HFFc6 (cell line): ENCODE data around the gene SUGP2. TPM values are rescaled to one million over a fixed set of nuclear protein-coding genes. Genes with fewer than 3 reads are reported as not detected.

Experiments
- DNase-seq: peaks from one replicate; pipeline ENCODE4 v3.0.0-alpha.2; 2018
- H3K27ac Mint-ChIP-seq: 2 replicates; pipeline ENCODE4 v1.8.0; 2020; ENCODE audit warnings: mild to moderate bottlenecking, mixed read lengths
- H3K27me3 Mint-ChIP-seq: 2 replicates; pipeline ENCODE4 v1.8.0; 2021; ENCODE audit warnings: mild to moderate bottlenecking, moderate library complexity, mixed read lengths; ENCODE audit not compliant: insufficient read depth
- H3K36me3 Mint-ChIP-seq: 2 replicates; pipeline ENCODE4 v1.8.0; 2021; ENCODE audit warnings: low read depth, mixed read lengths
- H3K4me1 Mint-ChIP-seq: 2 replicates; pipeline ENCODE4 v1.8.0; 2020; ENCODE audit warnings: low read depth, mixed read lengths
- H3K4me3 Mint-ChIP-seq: 2 replicates; pipeline ENCODE4 v1.8.0; 2020; ENCODE audit warnings: mild to moderate bottlenecking, moderate library complexity, mixed read lengths
- H3K9me3 Mint-ChIP-seq: 2 replicates; pipeline ENCODE4 v1.8.0; 2020; ENCODE audit warnings: mild to moderate bottlenecking, mixed read lengths
- total RNA-seq, 6 experiments: library from RNA; stranded (reverse); fragmentation: NEBNext Ultra II Directional; extraction: Animal tissue kit (Norgen Biotek cat#: 25700); gene quantifications; 2 replicates in 1 of 6; 3 replicates in 5 of 6; pipeline ENCODE4 v1.2.3, GENCODE V29; 2021
- TF ChIP-seq, protein P1 (sequence below): fragments of 200-600 bp; sonication (generic); IDR thresholded peaks from 2 replicates; pipeline ENCODE4 v1.5.0; 2021; ENCODE audit warnings: antibody characterized with exemption, mild to moderate bottlenecking

The SUGP2 gene
- total RNA-seq, 6 experiments from 2014 or later, result 57.6 to 71.5 (median 61.8) TPM

DNA sequence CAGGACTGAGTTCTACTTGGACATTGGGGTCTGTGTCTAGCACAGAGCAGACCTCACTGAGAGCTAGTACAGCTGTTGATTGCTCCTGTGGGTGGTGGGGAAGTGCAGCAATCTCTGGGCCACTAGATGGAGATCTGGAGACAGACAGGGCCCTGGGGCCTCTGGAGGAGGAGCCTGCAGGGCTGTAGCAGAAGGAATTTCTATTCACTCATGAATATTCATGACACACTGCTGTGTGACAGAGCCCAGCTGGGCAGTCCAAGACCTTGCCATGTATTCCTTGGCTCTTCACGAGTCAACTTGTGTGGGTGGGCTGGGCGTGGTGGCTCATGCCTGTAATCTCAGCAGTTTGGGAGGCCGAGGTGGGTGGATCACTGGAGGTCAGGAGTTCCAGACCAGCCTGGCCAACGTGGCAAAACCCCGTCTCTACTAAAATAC lies 37.5 kb downstream of the SUGP2 start:
- no peak overlapping the region for H3K4me3 Mint-ChIP-seq
- peak; percentile 88 for DNase-seq

DNA sequence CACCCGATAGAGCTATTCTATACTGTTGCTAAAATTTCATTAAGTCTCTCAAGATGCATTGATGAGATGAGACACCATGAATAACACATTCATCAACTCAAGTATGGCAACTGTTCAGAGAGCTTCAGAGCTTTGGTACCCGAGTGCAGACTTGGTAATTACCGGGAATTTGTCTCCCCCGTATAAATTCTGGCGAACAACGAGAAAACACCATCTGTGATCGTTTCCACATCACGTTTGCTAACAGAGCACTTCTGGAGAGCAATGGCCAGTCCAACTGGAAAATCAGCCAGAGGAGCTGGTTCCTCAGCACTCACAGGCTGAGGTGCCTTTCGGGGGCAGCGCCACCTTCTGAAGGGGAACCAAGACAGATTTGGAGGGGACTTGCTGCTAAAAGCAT lies 40.2 kb downstream of the SUGP2 start:
- Mint-ChIP-seq H3K4me3 (no peak overlapping the region), H3K27ac (no peak overlapping the region)

More for the DNA sequence above, 37.5 kb downstream of the SUGP2 start:
- peak overlapping the region; percentile 68 for H3K27ac Mint-ChIP-seq
- H3K27me3 Mint-ChIP-seq, result peaks cover 14% of the 10 kb centered on the region
- H3K4me1 Mint-ChIP-seq, result peaks cover 28% of the 10 kb centered on the region
- peaks cover 22% of the 10 kb centered on the region for H3K36me3 Mint-ChIP-seq
- TF ChIP-seq, protein P1, sequence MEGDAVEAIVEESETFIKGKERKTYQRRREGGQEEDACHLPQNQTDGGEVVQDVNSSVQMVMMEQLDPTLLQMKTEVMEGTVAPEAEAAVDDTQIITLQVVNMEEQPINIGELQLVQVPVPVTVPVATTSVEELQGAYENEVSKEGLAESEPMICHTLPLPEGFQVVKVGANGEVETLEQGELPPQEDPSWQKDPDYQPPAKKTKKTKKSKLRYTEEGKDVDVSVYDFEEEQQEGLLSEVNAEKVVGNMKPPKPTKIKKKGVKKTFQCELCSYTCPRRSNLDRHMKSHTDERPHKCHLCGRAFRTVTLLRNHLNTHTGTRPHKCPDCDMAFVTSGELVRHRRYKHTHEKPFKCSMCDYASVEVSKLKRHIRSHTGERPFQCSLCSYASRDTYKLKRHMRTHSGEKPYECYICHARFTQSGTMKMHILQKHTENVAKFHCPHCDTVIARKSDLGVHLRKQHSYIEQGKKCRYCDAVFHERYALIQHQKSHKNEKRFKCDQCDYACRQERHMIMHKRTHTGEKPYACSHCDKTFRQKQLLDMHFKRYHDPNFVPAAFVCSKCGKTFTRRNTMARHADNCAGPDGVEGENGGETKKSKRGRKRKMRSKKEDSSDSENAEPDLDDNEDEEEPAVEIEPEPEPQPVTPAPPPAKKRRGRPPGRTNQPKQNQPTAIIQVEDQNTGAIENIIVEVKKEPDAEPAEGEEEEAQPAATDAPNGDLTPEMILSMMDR, result peak; percentile 76
- no peaks in the 10 kb centered on the region for H3K9me3 Mint-ChIP-seq

DNA sequence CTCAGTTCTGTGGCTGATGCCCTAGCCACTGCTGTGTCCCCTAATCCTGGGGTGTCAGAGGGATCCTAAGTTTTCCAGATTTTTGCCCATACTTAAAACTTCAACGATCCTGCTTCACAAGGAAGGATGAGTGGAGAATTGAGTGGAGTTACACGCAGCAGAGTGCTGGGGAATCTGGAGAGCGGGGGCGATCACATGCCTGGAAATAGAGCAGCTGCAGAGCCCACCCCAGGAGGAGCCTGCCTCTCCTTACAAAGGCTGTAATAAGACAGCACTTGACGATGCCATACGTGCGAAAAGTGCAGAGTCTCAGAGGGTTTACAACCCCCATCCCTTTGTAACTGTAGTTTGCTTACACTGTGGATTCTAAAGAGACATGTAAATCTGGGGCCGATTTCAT lies 40.6 kb downstream of the SUGP2 start:
- Mint-ChIP-seq H3K9me3 (no peaks in the 10 kb centered on the region), H3K27ac (no peak overlapping the region), H3K4me3 (no peak overlapping the region), H3K36me3 (peaks cover 14% of the 10 kb centered on the region), H3K27me3 (peaks cover 7% of the 10 kb centered on the region), H3K4me1 (peaks cover 12% of the 10 kb centered on the region; the same call in 1 of the 2 replicates)
- DNase-seq, result no peak
- TF ChIP-seq, protein P1, result no peak

More for the DNA sequence above, 40.2 kb downstream of the SUGP2 start:
- Mint-ChIP-seq H3K27me3 (peaks cover 7% of the 10 kb centered on the region), H3K36me3 (peaks cover 14% of the 10 kb centered on the region), H3K9me3 (no peaks in the 10 kb centered on the region), H3K4me1 (peaks cover 12% of the 10 kb centered on the region; the same call in 1 of the 2 replicates)
- TF ChIP-seq, protein P1, result no peak
- DNase-seq, result no peak

DNA sequence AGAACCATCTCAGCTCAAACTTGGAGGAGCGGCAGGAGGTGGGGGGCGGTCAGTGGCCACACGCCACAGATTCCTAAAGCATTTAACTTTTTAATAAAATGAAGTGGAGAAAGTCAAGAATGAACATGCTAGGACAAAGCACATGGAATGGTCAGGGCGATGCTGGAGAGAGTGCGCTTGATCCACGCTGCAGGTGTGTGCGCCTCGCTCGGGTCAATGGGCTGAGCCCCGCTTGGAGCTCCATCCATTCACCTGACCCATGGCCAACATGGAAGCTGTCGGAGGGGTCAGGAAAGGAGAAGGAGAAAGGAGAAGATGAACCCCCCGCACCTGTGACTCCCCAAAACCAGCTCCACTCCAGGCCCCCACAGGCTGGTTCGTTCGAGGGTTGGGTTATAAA lies 41.8 kb downstream of the SUGP2 start:
- TF ChIP-seq, protein P1, result no peak
- no peak overlapping the region for H3K27ac Mint-ChIP-seq
- peaks cover 13% of the 10 kb centered on the region for H3K4me1 Mint-ChIP-seq
- H3K36me3 Mint-ChIP-seq, result peaks cover 14% of the 10 kb centered on the region
- H3K4me3 Mint-ChIP-seq, result no peak overlapping the region
- H3K27me3 Mint-ChIP-seq, result peaks cover 7% of the 10 kb centered on the region
- no peak for DNase-seq
- no peaks in the 10 kb centered on the region for H3K9me3 Mint-ChIP-seq

DNA sequence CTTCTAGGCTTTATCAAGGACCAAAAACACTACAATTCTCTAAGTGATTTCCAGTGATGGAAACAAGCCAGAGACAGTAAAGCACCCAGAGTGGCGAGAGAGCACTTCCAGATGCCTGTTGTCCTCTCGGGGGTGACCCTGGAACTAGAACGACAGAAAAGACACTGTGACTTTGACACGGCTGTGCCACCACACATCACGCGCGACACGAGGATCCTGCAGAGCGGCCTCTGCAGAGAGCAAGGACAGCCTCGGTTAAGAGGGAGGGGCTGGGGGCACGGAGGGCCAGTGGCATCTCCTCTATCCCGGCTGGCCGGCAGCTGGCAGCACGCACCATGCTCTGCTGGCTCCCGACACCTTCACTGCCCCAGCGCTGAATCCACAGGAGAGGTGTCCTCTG lies 42.3 kb downstream of the SUGP2 start:
- TF ChIP-seq, protein P1, result no peak
- Mint-ChIP-seq H3K4me1 (peaks cover 13% of the 10 kb centered on the region), H3K36me3 (peaks cover 14% of the 10 kb centered on the region)

More for the DNA sequence above, 42.3 kb downstream of the SUGP2 start:
- peaks cover 7% of the 10 kb centered on the region for H3K27me3 Mint-ChIP-seq
- no peak for DNase-seq
- no peak overlapping the region for H3K4me3 Mint-ChIP-seq
- no peaks in the 10 kb centered on the region for H3K9me3 Mint-ChIP-seq
- no peak overlapping the region for H3K27ac Mint-ChIP-seq
